NT2/D1 (cell line): Measurements from ENCODE around the gene TJAP1.

ENCODE experiments used
- SUZ12 ChIP-seq: IDR thresholded peaks from 2 replicates; pipeline ENCODE4 v1.6.1; 2011; ENCODE audit not compliant: insufficient read length, insufficient read depth; ENCODE audit errors: extremely low read depth
- ZNF274 ChIP-seq: IDR thresholded peaks from 2 replicates; pipeline ENCODE4 v1.6.1; 2011; ENCODE audit warnings: mild to moderate bottlenecking, low read depth, low read length

DNA sequence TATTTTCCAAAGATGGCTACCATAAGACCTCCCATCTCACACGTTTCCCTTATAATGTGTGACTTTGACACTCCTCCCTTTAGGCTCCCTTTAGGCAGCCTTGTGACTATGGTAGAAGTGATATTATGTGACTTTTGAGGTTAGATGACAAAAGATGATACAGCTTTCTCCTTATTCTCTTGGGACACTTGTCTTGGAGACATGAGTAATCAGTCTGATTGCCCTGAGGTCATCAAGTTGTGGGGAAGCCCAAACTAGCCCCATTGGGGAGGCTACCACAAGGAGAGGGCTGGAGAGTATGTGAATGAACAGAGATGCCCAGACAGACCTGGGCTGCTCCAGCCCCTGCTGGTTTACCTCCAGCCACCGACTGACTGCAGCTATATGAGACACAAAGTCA is 11.4 kb upstream of the TJAP1 start:
- TF ChIP-seq ZNF274 (no peak), SUZ12 (no peak)
